GM12878 (cell line): ENCODE measurements around the gene ESR1. TPM values are rescaled to one million over a fixed set of nuclear protein-coding genes. Genes with fewer than 3 reads are reported as not detected.

Experiments used
- ATAC-seq: fragments of 200-7000 bp; cut with Tn5 transposase; 3 replicates; pipeline ENCODE4 v1.9.1; 2020; ENCODE audit warnings: mild to moderate bottlenecking, moderate library complexity
- BruUV-seq: library from RNA; stranded (reverse); fragments of 400-500 nt; replicated peaks from 2 replicates; lab custom pipeline; 2021; lab: Mats Ljungman, UMichigan
- CTCF ChIA-PET: fragments of 300-600 bp; sonication (Branson Sonifier 250); formaldehyde crosslinking; extraction: SDS; loops from one replicate; lab custom pipeline; 2021; ENCODE audit warnings: inconsistent platforms; lab: Yijun Ruan, JAX
- POLR2A ChIA-PET: fragments of 350-600 bp; formaldehyde crosslinking; extraction: SDS; loops from one replicate; lab custom pipeline; 2021; ENCODE audit warnings: inconsistent platforms; lab: Charles Lee
- RAD21 ChIA-PET: fragments of 300-600 bp; sonication (Branson Sonifier 250); formaldehyde crosslinking; loops from one replicate; lab custom pipeline; 2023; ENCODE audit warnings: antibody characterized with exemption; ENCODE audit not compliant: unreplicated experiment; lab: Charles Lee
- SMC1A ChIA-PET: fragments of 300-600 bp; sonication (Branson Sonifier 250); formaldehyde crosslinking; loops from one replicate; lab custom pipeline; 2023; ENCODE audit not compliant: unreplicated experiment, uncharacterized antibody; lab: Charles Lee
- DNase-seq: peaks from one replicate; pipeline ENCODE4 v3.0.0-alpha.2; 2011; ENCODE audit warnings: low read depth, low spot score
- FAIRE-seq: peaks from 3 replicates; lab custom pipeline; 2011; peaks lifted over from hg19 to GRCh38; lab: Jason Lieb, UNC
- H2AFZ ChIP-seq: 2 replicates; pipeline ENCODE4 v1.6.0; 2011; ENCODE audit warnings: low read depth, low read length, control low read depth; ENCODE audit not compliant: control insufficient read depth
- H3K27ac ChIP-seq: 2 replicates; pipeline ENCODE4 v1.5.1; 2011; ENCODE audit warnings: control low read depth; ENCODE audit not compliant: control insufficient read depth, insufficient read depth
- H3K27me3 ChIP-seq, 2 experiments: replicated peaks in 1 of 2; 2 replicates each; pipeline versions ENCODE4 v1.6.0 to v1.6.1; 2011; ENCODE audit warnings: low read length in 1 of 2; ENCODE audit not compliant: control insufficient read depth in 2 of 2, insufficient read depth in 2 of 2
- H3K36me3 ChIP-seq, 2 experiments: 2 replicates each; pipeline ENCODE4 v1.5.1; 2011; ENCODE audit warnings: low read length in 1 of 2; ENCODE audit not compliant: control insufficient read depth in 2 of 2, insufficient read depth in 2 of 2
- H3K4me1 ChIP-seq: 2 replicates; pipeline ENCODE4 v1.6.1; 2011; ENCODE audit warnings: mild to moderate bottlenecking, low read length, moderate library complexity, mixed read lengths; ENCODE audit not compliant: control insufficient read depth, insufficient read depth
- H3K4me2 ChIP-seq: 2 replicates; pipeline ENCODE4 v1.6.0; 2011; ENCODE audit warnings: control low read depth; ENCODE audit not compliant: control insufficient read depth, insufficient read depth
- H3K4me3 ChIP-seq: fragments of 200-600 bp; sonication (generic); 2 replicates; pipeline ENCODE4 v1.5.1; 2016
- H3K79me2 ChIP-seq: 2 replicates; pipeline ENCODE4 v1.6.0; 2011; ENCODE audit warnings: low read length; ENCODE audit not compliant: control insufficient read depth, insufficient read depth
- H3K9ac ChIP-seq: 2 replicates; pipeline ENCODE4 v1.8.0; 2011; ENCODE audit warnings: low read length, control low read depth, mixed read lengths; ENCODE audit not compliant: control insufficient read depth, insufficient read depth
- H3K9me3 ChIP-seq: replicated peaks from 3 replicates; pipeline ENCODE4 v1.5.1; 2011; ENCODE audit warnings: mild to moderate bottlenecking, low read length; ENCODE audit not compliant: control insufficient read depth, insufficient read depth
- H4K20me1 ChIP-seq: 2 replicates; pipeline ENCODE4 v1.6.0; 2011; ENCODE audit not compliant: control insufficient read depth, insufficient read depth
- ASH2L ChIP-seq: fragments of 300-600, 200-600 bp; sonication (generic); IDR thresholded peaks from 2 replicates; pipeline ENCODE4 v1.6.1; 2017; ENCODE audit warnings: low read depth, mild to moderate bottlenecking, borderline replicate concordance
- EED ChIP-seq: sonication (generic); IDR thresholded peaks from 2 replicates; pipeline ENCODE4 v1.6.1; 2016; ENCODE audit warnings: antibody characterized with exemption, low read depth
- ESRRA ChIP-seq: IDR thresholded peaks from 2 replicates; pipeline ENCODE4 v1.6.1; 2012; ENCODE audit warnings: mild to moderate bottlenecking, low read length, improper control_type of control experiment
- HSF1 ChIP-seq: fragments of 150-350 bp; IDR thresholded peaks from 2 replicates; pipeline ENCODE4 v1.6.1; 2014; ENCODE audit warnings: mild to moderate bottlenecking, low read depth, low read length
- IRF4 ChIP-seq: IDR thresholded peaks from 2 replicates; pipeline ENCODE4 v1.6.1; 2011; ENCODE audit warnings: low read depth, low read length
- NFYB ChIP-seq: IDR thresholded peaks from 2 replicates; pipeline ENCODE4 v1.6.1; 2011; ENCODE audit warnings: low read depth, mild to moderate bottlenecking, low read length, improper control_type of control experiment, moderate library complexity; ENCODE audit not compliant: insufficient read depth
- PKNOX1 ChIP-seq: fragments of 450-650 bp; IDR thresholded peaks from 2 replicates; pipeline ENCODE4 v1.6.1; 2016; ENCODE audit warnings: mild to moderate bottlenecking
- POLR2A ChIP-seq: IDR thresholded peaks from 2 replicates; pipeline ENCODE4 v1.6.1; 2011; ENCODE audit warnings: low read depth, mild to moderate bottlenecking, low read length
- RAD21 ChIP-seq: IDR thresholded peaks from 2 replicates; pipeline ENCODE4 v1.6.1; 2011; ENCODE audit warnings: mild to moderate bottlenecking, low read depth, low read length, moderate library complexity; ENCODE audit not compliant: insufficient read depth
- SMC3 ChIP-seq: IDR thresholded peaks from 2 replicates; pipeline ENCODE4 v1.6.1; 2011; ENCODE audit warnings: low read length, improper control_type of control experiment, borderline replicate concordance
- SREBF2 ChIP-seq: IDR thresholded peaks from 2 replicates; pipeline ENCODE4 v1.6.1; 2012; ENCODE audit warnings: mild to moderate bottlenecking, low read length
- TCF7 ChIP-seq: IDR thresholded peaks from 2 replicates; pipeline ENCODE4 v1.6.1; 2014; ENCODE audit warnings: antibody characterized with exemption, borderline replicate concordance
- USF2 ChIP-seq: IDR thresholded peaks from 2 replicates; pipeline ENCODE4 v1.6.1; 2011; ENCODE audit warnings: low read depth, low read length, improper control_type of control experiment, borderline replicate concordance
- ZBTB40 ChIP-seq: fragments of 450-650 bp; IDR thresholded peaks from 2 replicates; pipeline ENCODE4 v1.6.1; 2016; ENCODE audit warnings: mild to moderate bottlenecking, moderate library complexity, borderline replicate concordance
- ZZZ3 ChIP-seq: IDR thresholded peaks from 2 replicates; pipeline ENCODE4 v1.6.1; 2011; ENCODE audit warnings: low read depth; ENCODE audit not compliant: control insufficient read depth, insufficient read length
- WGBS: methylation state at CpG from one replicate; pipeline ENCODE4 v1.1.6; 2016; ENCODE audit warnings: low lambda C conversion rate; ENCODE audit not compliant: insufficient replicate concordance, insufficient coverage; ENCODE audit errors: missing lambda C conversion rate; 5-methylcytosine and 5-hydroxymethylcytosine counted together
- in situ Hi-C: fragments of 300-500 bp; cut with MboI; formaldehyde crosslinking; loops from 9 replicates; pipeline ENCODE4 v1.14.3; 2018; ENCODE audit warnings: mixed read lengths
- intact Hi-C: fragments of 100-400 bp; cut with micrococcal nuclease; formaldehyde crosslinking; loops from one replicate; pipeline ENCODE4 v1.14.2; 2022; ENCODE audit not compliant: unreplicated experiment
- polyA plus RNA-seq, 11 experiments: library from polyadenylated mRNA; depleted of rRNA in 4 of 11; unstranded in 6 of 11; stranded (reverse) in 5 of 11; fragments of >200 nt; fragmentation: Nextera tagmentation in 4 of 11; fragmentation: Illumina TruSeq in 1 of 11; extraction: Ambion mirVana in 4 of 11; extraction: Trizol in 1 of 11; gene quantifications; 1 replicate in 1 of 11; 2 replicates in 10 of 11; pipeline versions ENCODE4 v1.2.1 to v1.2.3, GENCODE V29; 2011 to 2016; ENCODE audit warnings: inconsistent platforms in 2 of 11, missing spikeins in 2 of 11, low read depth in 1 of 11
- total RNA-seq, 4 experiments: library from RNA; depleted of rRNA in 3 of 4; stranded (reverse); fragments of >200 nt in 3 of 4; fragmentation: Illumina TruSeq in 1 of 4; extraction: Trizol in 1 of 4; gene quantifications; 2 replicates each; pipeline versions ENCODE4 v1.2.1 to v1.2.3, GENCODE V29; 2013 to 2021

ESR1 gene
- total and polyA plus RNA-seq, 10 of the 15 experiments (the other 5 are each of a cell fraction or from before 2014, with no cell fraction given): 0.03 to 0.51 (median 0.21) TPM; not detected in 4

GRCh38 chr6:151765444-151765886, 42.0 kb upstream of the ESR1 start:
- intact Hi-C loops (loop anchor here (1.0 to 5.0 kb wide), 7 partner anchors 75 to 592 kb away; no protein-coding TSS in a partner anchor), in situ Hi-C loops (loop anchor here (10.0 kb wide), 1 partner anchor 359 kb away; no protein-coding TSS in a partner anchor)
- RAD21 ChIA-PET: interaction anchor here (0.5 to 3.8 kb wide), 20 partner anchors 10 to 573 kb away, joined by 3 to 62 read pairs (median 3); no protein-coding TSS in a partner anchor
- no peak for DNase-seq
- H3K79me2 ChIP-seq: no peaks in the 10 kb centered on the region
- H3K27me3 ChIP-seq: peaks cover 0 to 5% of the 10 kb centered on the region in 2 experiments; a peak in 1 of 4 replicates
- H3K9me3 ChIP-seq: no peaks in the 10 kb centered on the region
- no peaks in the 10 kb centered on the region for H3K4me1 ChIP-seq
- no TSS peak for BruUV-seq
- SMC1A ChIA-PET: interaction anchor here (0.6 to 4.7 kb wide), 36 partner anchors 9 to 591 kb away, joined by 3 to 73 read pairs (median 4); no protein-coding TSS in a partner anchor
- no peaks in the 10 kb centered on the region for H4K20me1 ChIP-seq
- H3K4me3 ChIP-seq: no peak overlapping the region
- no peaks in the 10 kb centered on the region for H3K36me3 ChIP-seq
- ATAC-seq: peak; percentile 80
- WGBS: 0% methylated on average over 2 of the region's 2 CpGs
- no peak overlapping the region for H3K9ac ChIP-seq
- H3K4me2 ChIP-seq: no peak overlapping the region
- H3K27ac ChIP-seq: no peak overlapping the region
- POLR2A ChIA-PET: interaction anchor here (1.3 to 1.5 kb wide), 2 partner anchors 67 to 74 kb away, joined by 3 to 8 read pairs; no protein-coding TSS in a partner anchor
- CTCF ChIA-PET: interaction anchor here (0.6 to 5.8 kb wide), 60 partner anchors 8 to 590 kb away, joined by 3 to 100 read pairs (median 4); no protein-coding TSS in a partner anchor
- H2AFZ ChIP-seq: no peak overlapping the region
- FAIRE-seq: peak; percentile 64
- TF ChIP-seq POLR2A (no peak), EED (no peak), PKNOX1 (peak; percentile 92), HSF1 (peak; percentile 93), RAD21 (peak; percentile 71), USF2 (no peak), ASH2L (no peak), SREBF2 (no peak), ESRRA (no peak), ZZZ3 (no peak), TCF7 (no peak), SMC3 (peak; percentile 68; the same call in 1 of the 2 replicates), ZBTB40 (no peak), IRF4 (no peak), NFYB (no peak)
